ENCODE measurements around the gene SLC25A22. TPM values are rescaled to one million over a fixed set of nuclear protein-coding genes. Genes with fewer than 3 reads are reported as not detected.

The SLC25A22 gene
- total and polyA plus RNA-seq, 9 of the 15 experiments (the other 6 are each of a cell fraction or from before 2014, with no cell fraction given) = 0.41 to 55.4 (median 11.4) TPM

GRCh38 chr11:827146-827896 lies 29.2 kb upstream of the SLC25A22 start (continued):
- TF ChIP-seq USF2 (CRISPR knock-in tag; IDR thresholded peaks at IDR 0.05) (no peak), E2F3 (CRISPR knock-in tag; IDR thresholded peaks at IDR 0.05) (no peak), SRSF9 (IDR thresholded peaks at IDR 0.05; ENCODE audit: borderline replicate concordance, low read depth, low read length) (no peak), RNF2 (IDR thresholded peaks at IDR 0.05) (peak; percentile 55; the same call in 1 of the 2 replicates), LEF1 (IDR thresholded peaks at IDR 0.05) (peak; percentile 48; the same call in 1 of the 2 replicates), ZBTB8A (IDR thresholded peaks at IDR 0.05; ENCODE audit: partially characterized antibody) (no peak), ZNF583 (CRISPR knock-in tag; IDR thresholded peaks at IDR 0.05) (no peak; the same call in 1 of the 2 replicates), ZC3H4 (CRISPR knock-in tag; IDR thresholded peaks at IDR 0.05; ENCODE audit: borderline replicate concordance) (no peak), ELF1 (tag; IDR thresholded peaks at IDR 0.05) (peak; percentile 59; the same call in 1 of the 2 replicates), ZNF740 (CRISPR knock-in tag; IDR thresholded peaks at IDR 0.05) (peak; percentile 81), ZNF740 (tag; IDR thresholded peaks at IDR 0.05) (peak in 1 of 2 experiments; percentile 78; a peak in 2 of 4 replicates), HEY1 (CRISPR knock-in tag; IDR thresholded peaks at IDR 0.05; ENCODE audit: borderline replicate concordance) (no peak), ZNF584 (CRISPR knock-in tag; IDR thresholded peaks at IDR 0.05; ENCODE audit: low read depth) (no peak), MXD1 (CRISPR knock-in tag; IDR thresholded peaks at IDR 0.05; ENCODE audit: borderline replicate concordance, poor library complexity, severe bottlenecking) (no peak), ZNF431 (CRISPR knock-in tag; IDR thresholded peaks at IDR 0.05) (0 out of 2 replicates have a peak, but pooled peaks have one; percentile 29), YY1 (IDR thresholded peaks at IDR 0.05; ENCODE audit: borderline replicate concordance in 1 of 3, control insufficient read depth in 1 of 3, extremely low read depth in 1 of 3, insufficient read depth in 3 of 3, insufficient read length in 1 of 3, insufficient replicate concordance in 2 of 3, low read depth in 1 of 3, low read length in 2 of 3) (peak in 1 of 3 experiments; percentile 40), ZNF507 (tag; conservative IDR thresholded peaks at IDR 0.05) (no peak), ATF3 (IDR thresholded peaks at IDR 0.05) (no peak), ATF3 (CRISPR knock-in tag; conservative IDR thresholded peaks at IDR 0.05) (no peak), ZNF232 (CRISPR knock-in tag; IDR thresholded peaks at IDR 0.05) (no peak), NR2C2 (CRISPR knock-in tag; IDR thresholded peaks at IDR 0.05) (no peak), NR2C2 (tag; IDR thresholded peaks at IDR 0.05) (peak; percentile 46), ELF4 (CRISPR knock-in tag; IDR thresholded peaks at IDR 0.05) (no peak; the same call in 1 of the 2 replicates), XRCC3 (IDR thresholded peaks at IDR 0.05) (no peak), THAP7 (CRISPR knock-in tag; IDR thresholded peaks at IDR 0.05) (no peak)

All from K562 (cell line).